Muscle layer of colon (tissue), 2 donors: ENCODE results near the gene IGFN1.

Experiments
- H3K27ac ChIP-seq: one replicate; pipeline ENCODE4 v1.7.0; 2013; ENCODE audit warnings: low read depth, mild to moderate bottlenecking, low read length, moderate library complexity
- H3K27me3 ChIP-seq, 2 donors: one replicate each; pipeline ENCODE4 v1.7.0; 2013; ENCODE audit warnings: low read length in 2 of 2, mild to moderate bottlenecking in 2 of 2; ENCODE audit not compliant: insufficient read depth in 2 of 2, control insufficient read depth in 1 of 2
- H3K36me3 ChIP-seq: one replicate; pipeline ENCODE4 v1.7.0; 2013; ENCODE audit warnings: mild to moderate bottlenecking, low read length; ENCODE audit not compliant: insufficient read depth
- H3K4me1 ChIP-seq: one replicate; pipeline ENCODE4 v1.7.0; 2013; ENCODE audit warnings: mild to moderate bottlenecking, low read length; ENCODE audit not compliant: insufficient read depth
- H3K4me3 ChIP-seq, 2 donors: one replicate each; pipeline ENCODE4 v1.7.0; 2013; ENCODE audit warnings: low read length in 2 of 2, low read depth in 1 of 2, mild to moderate bottlenecking in 1 of 2, moderate library complexity in 1 of 2
- H3K9ac ChIP-seq: one replicate; pipeline ENCODE4 v1.7.0; 2013; ENCODE audit warnings: low read length
- H3K9me3 ChIP-seq: one replicate; pipeline ENCODE4 v1.7.0; 2013; ENCODE audit warnings: mild to moderate bottlenecking, low read length
- donor health status: abdominal sarcoma.
- donor health status: Adenocarcinoma of cecum.

IGFN1 gene

DNA sequence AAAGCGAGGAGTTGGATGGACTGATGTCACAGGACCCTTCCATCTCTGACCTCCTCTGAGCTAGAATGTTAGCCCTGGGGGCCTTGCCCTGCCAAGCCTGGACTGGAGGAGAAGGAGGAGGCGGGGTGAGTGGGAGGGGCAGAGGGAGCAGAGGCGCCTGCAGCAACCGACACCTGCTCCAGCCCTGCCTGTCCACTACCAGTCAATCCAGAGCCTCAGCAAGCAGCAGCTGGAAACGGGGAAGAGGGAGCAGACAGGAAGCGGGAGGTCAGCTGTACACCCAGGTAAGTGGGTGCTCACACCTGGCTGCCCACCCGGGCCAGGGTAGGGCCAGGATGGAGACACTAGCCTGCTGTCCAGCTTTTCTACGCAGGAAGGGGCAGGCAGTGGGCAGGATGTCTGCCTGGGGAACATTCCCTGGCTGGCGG, at the start of gene IGFN1:
IGFN1 (plus strand) TSS at position 201 of the 428 bp plus-strand sequence. CDS start 2,470 bp downstream, outside the sequence.
- no peak within 1 kb of the TSS for H3K9ac ChIP-seq
- no peaks in the 10 kb centered on the region for H3K9me3 ChIP-seq
- no peak within 1 kb of the TSS for H3K4me3 ChIP-seq
- H3K27ac ChIP-seq = no peak within 1 kb of the TSS
- H3K4me1 ChIP-seq = no peaks in the 10 kb centered on the region
- no peaks in the 10 kb centered on the region for H3K27me3 ChIP-seq
- no peaks in the 10 kb centered on the region for H3K36me3 ChIP-seq

DNA sequence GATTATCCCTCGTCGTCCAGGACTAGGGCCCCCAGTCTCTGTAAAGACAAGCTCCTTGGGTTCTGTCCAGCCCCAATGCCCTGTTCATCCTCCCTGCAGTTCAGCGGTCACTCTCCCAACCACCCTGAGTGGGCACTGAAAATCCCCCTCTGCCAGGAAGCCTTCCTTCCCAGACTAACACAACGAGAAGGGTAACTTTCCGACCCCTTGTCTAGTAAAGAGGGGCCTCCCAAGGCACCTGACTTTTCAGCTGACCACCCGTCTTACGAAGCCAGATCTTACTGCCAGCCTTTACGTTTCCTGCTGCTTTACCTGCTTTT, 49.7 kb upstream of the IGFN1 start:
- H3K9ac ChIP-seq = no peak overlapping the region
- H3K9me3 ChIP-seq = no peaks in the 10 kb centered on the region
- peaks cover 69% of the 10 kb centered on the region for H3K36me3 ChIP-seq
- H3K27me3 ChIP-seq = no peaks in the 10 kb centered on the region
- H3K27ac ChIP-seq = no peak overlapping the region
- H3K4me3 ChIP-seq = no peak overlapping the region
- H3K4me1 ChIP-seq = peaks cover 28% of the 10 kb centered on the region

DNA sequence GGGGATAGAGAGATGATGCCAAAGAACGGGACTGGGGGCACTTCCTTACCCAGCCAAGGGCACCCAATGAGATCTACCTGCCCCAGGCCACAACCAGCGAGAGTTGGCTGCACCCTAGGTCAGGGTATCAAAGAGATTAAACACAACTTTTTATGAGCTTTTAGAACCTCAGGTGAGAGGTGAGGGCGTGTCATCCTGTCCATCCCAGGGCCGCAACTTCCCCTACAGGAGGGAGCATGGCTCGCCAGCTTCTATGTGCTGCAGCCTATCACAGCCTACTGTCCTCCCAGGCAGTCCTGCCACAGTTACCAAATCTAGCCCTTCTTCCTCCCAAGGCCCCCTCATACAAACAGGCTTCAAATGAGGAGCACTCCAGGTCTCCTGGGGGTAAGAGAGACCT, 49.2 kb upstream of the IGFN1 start:
- Histone ChIP-seq H3K9me3 (no peaks in the 10 kb centered on the region), H3K4me3 (no peak overlapping the region), H3K9ac (no peak overlapping the region), H3K36me3 (peaks cover 73% of the 10 kb centered on the region), H3K27me3 (no peaks in the 10 kb centered on the region), H3K27ac (no peak overlapping the region), H3K4me1 (peaks cover 27% of the 10 kb centered on the region)

DNA sequence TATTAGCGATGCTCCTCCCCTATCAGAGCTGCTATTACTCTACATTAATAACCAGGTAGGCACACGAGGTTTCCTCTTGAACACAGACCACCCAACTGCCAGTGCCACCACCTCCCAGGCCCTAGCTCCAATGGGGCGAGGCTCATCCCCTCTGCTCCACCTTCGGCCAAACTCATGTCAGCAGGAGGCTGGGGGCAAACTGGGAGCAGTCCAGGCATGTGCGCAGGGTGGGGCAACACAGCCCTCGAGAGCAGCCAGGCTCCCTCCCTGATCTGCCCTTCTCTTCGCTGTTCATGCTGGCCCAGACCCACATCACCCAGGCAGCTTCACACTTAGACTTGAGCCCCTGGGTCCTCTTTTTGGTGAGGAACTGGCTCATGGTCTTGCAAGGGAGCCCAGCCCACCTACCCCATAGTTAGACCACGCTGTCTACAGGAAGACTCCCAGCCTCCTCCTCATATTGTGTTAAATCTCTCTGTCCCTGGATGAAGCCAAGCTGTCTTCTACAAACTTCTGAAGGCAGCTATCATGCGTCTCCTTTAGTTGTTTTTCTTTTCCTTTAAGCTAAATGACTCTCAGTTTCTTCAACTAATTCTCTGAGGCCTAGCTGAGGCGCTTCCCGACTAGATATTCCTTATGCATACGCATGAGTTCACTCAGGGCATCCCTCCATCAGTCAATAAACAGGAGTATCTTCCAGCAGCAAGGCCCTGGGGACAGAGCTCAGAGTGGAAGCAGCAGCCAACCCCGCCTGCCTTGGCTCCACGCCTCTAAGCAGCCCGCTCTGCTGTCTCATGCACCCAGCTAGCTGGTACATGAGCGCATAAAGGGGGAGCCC, 48.4 kb upstream of the IGFN1 start:
- Histone ChIP-seq H3K4me1 (peaks cover 19% of the 10 kb centered on the region), H3K9ac (no peak overlapping the region), H3K4me3 (no peak overlapping the region), H3K27me3 (no peaks in the 10 kb centered on the region), H3K36me3 (peaks cover 79% of the 10 kb centered on the region), H3K9me3 (no peaks in the 10 kb centered on the region), H3K27ac (no peak overlapping the region)

DNA sequence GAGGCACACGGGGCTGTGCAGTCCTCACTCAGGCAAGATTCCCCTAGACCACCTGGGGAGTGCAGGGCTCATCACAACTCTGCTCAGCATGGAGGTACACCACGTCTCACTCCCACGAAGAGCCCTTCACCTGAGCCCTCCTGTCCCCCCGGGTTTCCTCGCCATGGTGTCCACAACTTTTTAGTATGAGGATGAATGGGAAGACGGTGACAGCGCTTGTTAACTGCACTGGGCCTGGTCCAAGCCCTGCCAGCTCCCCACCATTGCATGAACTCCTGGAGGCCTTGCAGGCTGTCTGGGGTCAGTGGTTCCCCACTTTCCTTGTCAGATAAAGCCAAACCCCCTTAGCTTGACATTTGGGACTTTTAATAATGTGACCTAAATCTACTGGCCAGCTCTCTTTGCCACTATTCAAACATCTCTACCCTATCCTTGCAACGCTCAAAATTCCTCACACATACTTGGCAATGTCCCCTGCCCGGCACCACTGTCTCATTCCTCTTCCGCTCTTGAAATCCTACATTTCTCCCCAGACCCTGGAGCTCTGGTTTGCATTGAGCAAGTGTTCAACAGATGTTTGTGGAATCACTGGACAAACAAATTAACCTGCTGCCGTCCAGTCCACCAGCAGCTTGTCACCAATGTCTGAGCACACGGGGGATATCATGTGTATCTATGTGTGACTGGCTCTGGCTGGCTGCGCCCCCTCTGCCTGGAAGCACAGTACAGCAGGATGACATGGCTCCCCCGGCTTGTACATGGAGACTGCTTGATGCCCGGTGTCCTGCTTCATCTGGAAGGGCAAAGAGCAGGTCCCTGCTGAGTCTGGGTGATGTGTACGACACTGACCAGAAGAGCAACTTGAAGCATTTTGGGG, 47.5 kb upstream of the IGFN1 start:
- Histone ChIP-seq H3K27me3 (no peaks in the 10 kb centered on the region), H3K27ac (no peak overlapping the region), H3K4me1 (peaks cover 11% of the 10 kb centered on the region), H3K4me3 (no peak overlapping the region), H3K9ac (no peak overlapping the region), H3K36me3 (peaks cover 87% of the 10 kb centered on the region), H3K9me3 (no peaks in the 10 kb centered on the region)

DNA sequence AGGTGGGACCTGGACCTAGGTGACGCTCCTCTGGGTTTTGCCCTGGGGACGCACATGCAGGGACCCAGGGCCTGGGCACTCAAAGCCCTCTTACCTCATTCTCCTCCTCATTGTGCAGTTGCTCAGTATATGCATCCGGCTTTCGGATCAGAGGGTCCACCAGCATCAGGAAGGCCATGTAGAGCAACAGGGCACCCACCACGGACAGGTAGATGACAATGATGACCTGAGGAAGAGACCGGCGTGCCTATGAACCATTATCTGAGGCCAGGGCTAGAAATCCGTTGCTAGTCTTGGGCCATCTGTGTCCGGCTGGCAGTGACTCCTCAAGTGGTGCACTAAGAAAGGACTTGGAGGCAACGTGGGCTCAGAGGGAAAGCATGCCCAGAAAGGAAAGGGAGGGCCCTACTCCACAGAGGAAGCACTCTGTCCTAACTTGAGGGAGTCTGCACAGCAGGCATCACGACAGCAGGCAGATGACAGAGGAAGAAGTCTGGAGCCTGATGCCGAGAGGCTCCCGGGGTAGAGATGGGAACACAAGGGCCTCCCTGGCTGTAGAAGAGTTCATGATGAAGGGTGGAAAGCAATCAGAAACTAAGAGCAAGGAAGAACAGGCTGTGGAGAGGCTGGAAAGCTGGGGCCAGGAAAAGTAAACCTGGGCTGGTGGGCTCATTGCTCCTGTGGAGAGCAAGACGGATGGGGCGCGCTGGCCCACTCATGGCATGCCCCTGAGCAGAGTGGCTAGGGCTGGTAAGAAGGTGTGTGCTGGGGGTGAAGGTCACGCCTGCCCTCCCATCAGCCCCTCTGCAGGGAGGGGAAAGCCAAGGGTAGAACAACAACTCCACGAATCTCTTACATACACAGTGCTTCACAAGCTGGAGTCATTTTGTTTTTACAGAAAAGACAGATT, 46.6 kb upstream of the IGFN1 start:
- H3K9me3 ChIP-seq = no peaks in the 10 kb centered on the region
- H3K4me3 ChIP-seq = no peak overlapping the region
- H3K4me1 ChIP-seq = peaks cover 4% of the 10 kb centered on the region
- no peak overlapping the region for H3K27ac ChIP-seq
- no peak overlapping the region for H3K9ac ChIP-seq
- H3K27me3 ChIP-seq = no peaks in the 10 kb centered on the region
- H3K36me3 ChIP-seq = peaks cover 96% of the 10 kb centered on the region

DNA sequence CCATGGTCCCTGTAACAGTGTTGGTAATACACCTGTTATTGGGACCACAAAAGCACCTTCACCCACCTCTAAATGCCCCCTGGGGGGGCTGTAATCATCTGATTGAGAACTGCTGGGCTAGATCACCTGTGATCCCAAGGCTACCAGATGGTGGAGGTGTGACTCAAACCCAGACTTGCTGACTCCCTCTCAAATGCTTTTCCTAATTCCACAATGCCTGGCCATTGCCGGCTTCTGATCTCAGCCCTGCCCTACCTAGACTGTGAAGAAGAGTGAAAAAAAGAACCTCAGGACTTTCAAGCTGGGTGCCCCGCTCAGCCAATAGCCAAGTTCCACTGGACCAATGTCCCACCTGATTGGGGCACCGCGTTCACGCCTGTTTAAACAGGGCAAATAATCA, 45.9 kb upstream of the IGFN1 start:
- Histone ChIP-seq H3K27me3 (no peaks in the 10 kb centered on the region), H3K27ac (no peak overlapping the region), H3K4me3 (no peak overlapping the region), H3K4me1 (peaks cover 4% of the 10 kb centered on the region), H3K36me3 (peaks cover 97% of the 10 kb centered on the region), H3K9me3 (no peaks in the 10 kb centered on the region), H3K9ac (no peak overlapping the region)

DNA sequence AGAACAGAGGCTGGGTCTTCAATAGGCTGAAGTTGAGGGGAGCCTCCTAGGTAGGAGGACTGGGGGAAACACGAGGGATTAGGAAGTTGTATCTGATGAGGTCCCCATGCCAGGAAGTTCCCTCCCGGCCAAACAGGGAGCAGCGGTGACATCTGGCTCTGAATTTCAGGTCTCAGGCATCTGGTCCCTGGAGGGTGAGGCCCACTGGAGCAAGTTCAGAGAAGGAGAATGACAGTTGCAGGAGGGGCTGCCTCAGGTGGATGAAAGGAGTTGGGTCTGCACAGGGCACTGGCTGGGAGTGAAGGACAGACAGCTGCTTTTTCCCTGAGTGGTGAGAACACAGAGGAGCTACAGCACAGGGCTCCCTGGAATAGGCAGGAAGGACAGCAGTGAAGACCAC, 45.5 kb upstream of the IGFN1 start:
- Histone ChIP-seq H3K36me3 (peaks cover 97% of the 10 kb centered on the region), H3K9ac (no peak overlapping the region)

DNA sequence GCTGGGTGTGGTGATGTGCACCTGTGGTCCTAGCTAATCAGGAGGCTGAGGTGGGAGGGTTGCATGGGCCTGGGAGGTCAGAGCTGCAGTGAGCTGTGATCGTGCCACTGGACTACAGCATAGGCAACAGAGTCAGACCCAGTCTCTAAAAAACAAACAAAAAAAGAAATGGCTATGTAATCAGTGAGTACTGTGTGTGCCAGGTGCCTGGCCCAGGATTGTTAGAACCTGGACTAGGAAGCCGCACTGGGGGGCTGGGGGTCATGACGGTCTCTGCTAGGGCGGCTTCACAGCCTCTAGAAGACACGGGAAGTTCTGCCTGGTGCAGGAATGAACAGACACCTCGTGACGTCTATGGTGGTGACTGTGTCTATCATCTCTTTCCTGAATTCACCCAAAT, 44.8 kb upstream of the IGFN1 start:
- Histone ChIP-seq H3K9ac (no peak overlapping the region), H3K27ac (no peak overlapping the region), H3K27me3 (no peaks in the 10 kb centered on the region), H3K4me1 (peaks cover 4% of the 10 kb centered on the region), H3K9me3 (no peaks in the 10 kb centered on the region), H3K36me3 (peaks cover 97% of the 10 kb centered on the region), H3K4me3 (no peak overlapping the region)

More for the DNA sequence above, 45.5 kb upstream of the IGFN1 start:
- H3K27ac ChIP-seq = no peak overlapping the region
- H3K27me3 ChIP-seq = no peaks in the 10 kb centered on the region
- no peak overlapping the region for H3K4me3 ChIP-seq
- peaks cover 4% of the 10 kb centered on the region for H3K4me1 ChIP-seq
- no peaks in the 10 kb centered on the region for H3K9me3 ChIP-seq

DNA sequence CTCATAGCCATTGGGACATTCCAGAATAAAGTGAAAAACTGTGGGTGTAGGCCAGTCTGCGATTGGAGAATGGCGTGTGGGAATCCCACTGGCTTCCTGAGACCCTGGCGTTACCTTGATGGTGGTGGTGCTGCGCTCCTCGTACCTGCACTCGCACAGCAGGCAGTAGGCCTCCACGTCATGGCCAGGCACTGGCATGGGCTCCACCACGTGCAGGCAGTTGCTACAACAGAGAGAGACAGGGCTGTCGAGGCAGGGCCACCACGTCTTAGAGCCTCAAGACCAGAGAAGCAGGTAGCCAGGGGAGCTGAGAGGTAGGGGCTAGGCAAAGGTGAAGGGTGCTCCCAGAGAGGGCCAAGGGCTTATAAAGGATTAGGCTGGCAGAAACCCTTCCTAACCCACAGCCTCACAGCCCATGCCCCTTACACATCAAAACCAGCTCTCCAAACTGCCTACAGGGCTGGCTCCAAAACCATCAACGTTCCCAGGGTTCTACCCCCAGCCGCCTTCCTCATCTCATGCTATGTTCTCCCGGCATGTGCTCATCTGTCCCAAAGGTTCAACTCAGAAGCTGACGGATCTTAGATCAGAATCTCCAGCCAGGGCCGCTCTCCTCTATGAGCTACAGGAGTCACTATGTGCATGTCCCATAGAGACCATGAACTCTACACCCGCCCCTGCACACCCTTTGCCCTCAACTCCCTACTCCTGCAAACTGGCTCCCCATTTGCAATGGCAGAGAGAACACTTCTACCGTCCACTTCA, 43.8 kb upstream of the IGFN1 start:
- Histone ChIP-seq H3K27me3 (no peaks in the 10 kb centered on the region), H3K4me1 (peaks cover 2% of the 10 kb centered on the region), H3K9me3 (no peaks in the 10 kb centered on the region), H3K36me3 (peaks cover 97% of the 10 kb centered on the region), H3K9ac (no peak overlapping the region), H3K4me3 (no peak overlapping the region), H3K27ac (no peak overlapping the region)
